LNCaP clone FGC (cell line): Measurements from ENCODE around the gene SLC16A2.
A peak's percentile ranks its signal among the peaks of the same experiment; 100 is the strongest.

Experiments
- DNase-seq: peaks from one replicate; pipeline ENCODE4 v3.0.0-alpha.2; 2011; ENCODE audit warnings: low read depth
- H3K4me3 ChIP-seq: 2 replicates; pipeline ENCODE4 v1.5.1; 2011; ENCODE audit warnings: mild to moderate bottlenecking, low read depth, low read length, control low read depth
- CTCF ChIP-seq: IDR thresholded peaks from 2 replicates; pipeline ENCODE4 v1.5.1; 2012; ENCODE audit warnings: mild to moderate bottlenecking; ENCODE audit not compliant: control insufficient read depth, insufficient read depth; ENCODE audit errors: extremely low read depth

The SLC16A2 gene

DNA sequence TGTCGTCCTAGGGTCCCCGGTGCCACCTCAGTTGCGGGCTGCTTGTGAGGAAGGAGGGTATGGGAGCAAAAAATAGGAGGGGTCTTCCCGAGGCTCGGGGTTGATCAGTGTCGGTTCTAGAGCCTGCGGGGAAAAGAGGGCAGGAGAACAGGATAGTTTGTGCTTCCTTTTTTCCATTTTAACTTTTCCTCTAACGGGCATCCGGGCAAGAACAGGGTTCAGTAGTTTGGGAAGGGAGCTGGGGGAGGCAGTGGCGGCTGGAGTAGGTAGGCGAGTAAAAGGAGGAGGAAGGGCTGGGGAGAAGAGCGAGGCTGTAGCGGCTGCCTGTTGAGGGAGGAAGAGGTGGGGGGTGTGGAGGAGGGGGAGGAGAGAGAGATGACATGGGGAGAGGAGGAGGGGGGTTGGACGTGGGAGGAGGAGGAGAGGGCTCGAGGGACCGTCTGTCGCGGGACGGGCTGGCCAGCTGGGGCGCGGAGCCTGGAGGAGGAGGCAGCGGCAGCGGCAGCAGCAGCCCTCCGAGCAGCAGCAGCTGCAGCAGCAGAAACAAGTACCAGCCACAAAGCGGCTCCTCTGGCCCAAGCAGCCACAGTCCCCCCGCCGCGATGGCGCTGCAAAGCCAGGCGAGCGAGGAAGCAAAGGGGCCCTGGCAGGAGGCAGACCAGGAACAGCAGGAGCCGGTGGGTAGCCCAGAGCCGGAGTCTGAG is at the start of gene SLC16A2:
TSS of gene SLC16A2 (plus strand) at position 458 of the 704 bp plus-strand sequence. CDS start at position 603, 145 bp downstream.
- peak; percentile 26 for DNase-seq

GRCh38 chrX:74372272-74372671 is 49.0 kb upstream of the SLC16A2 start:
- H3K4me3 ChIP-seq: no peak overlapping the region
- no peak for TF ChIP-seq CTCF
- DNase-seq: no peak

More for the DNA sequence above, at the start of gene SLC16A2:
- TF ChIP-seq CTCF: 0 out of 2 replicates have a peak, but pooled peaks have one; percentile 1
- peak within 1 kb of the TSS; percentile 60 for H3K4me3 ChIP-seq

- no peak for TF ChIP-seq CTCF
- no peak for DNase-seq
- H3K4me3 ChIP-seq: no peak overlapping the region
Measured at GRCh38 chrX:74377282-74377681, 44.0 kb upstream of the SLC16A2 start.

DNA sequence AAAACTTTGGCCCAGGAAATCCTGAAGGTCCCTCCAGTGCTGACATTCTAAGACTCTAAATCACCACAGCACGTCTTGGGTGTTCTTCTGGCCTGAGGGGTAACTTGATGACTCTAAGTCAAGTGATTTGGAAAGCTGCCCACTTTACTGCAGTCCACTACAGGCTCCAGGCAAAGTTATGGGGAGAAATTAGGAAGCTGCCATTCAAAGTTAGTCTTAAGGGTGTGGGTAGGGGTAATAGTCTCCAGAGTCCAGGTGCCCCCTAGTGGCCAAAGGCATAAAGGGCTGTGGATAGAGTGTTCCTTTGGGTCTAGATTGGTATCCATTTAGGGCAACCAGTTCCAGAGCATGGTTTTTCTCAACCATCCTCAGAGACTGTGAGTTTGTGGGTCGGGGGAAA is 38.7 kb upstream of the SLC16A2 start:
- H3K4me3 ChIP-seq: no peak overlapping the region
- peak; percentile 4 for DNase-seq
- TF ChIP-seq CTCF: peak; percentile 60

GRCh38 chrX:74383611-74384010 is 37.7 kb upstream of the SLC16A2 start:
- TF ChIP-seq CTCF: peak; percentile 77
- H3K4me3 ChIP-seq: no peak overlapping the region
- peak; percentile 15 for DNase-seq

DNA sequence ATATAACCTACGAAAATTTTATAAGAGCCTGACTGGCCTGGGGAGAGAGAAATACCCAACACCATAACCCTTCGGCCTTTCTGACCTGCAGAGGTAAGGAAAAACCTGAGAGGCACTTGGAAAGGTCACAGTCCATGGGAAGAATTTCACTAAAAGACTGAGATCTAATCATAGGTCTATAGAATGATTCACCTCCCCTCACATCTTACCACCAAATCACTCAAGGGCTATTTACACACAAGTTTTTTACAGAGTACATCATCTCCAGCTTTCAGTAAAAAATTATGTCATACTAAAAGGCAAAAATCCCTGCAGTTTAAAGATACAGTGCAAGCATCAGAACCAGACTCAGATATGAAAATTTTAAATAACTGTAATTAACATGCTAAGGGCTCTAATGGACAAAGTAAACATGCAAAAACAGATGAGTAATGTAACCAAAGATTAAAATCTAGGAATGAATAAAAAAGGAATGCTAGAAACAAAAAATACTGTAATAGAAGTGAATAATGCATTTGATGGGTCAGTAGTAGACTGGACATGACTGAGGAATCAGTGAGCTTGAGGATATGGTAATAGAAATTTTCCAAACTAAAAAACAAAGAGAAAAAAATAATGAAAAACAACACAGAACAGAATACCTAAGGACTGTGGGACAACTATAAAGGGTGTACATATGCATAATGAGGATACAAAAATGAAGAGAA is 32.1 kb upstream of the SLC16A2 start:
- no peak overlapping the region for H3K4me3 ChIP-seq
- no peak for TF ChIP-seq CTCF
- no peak for DNase-seq
